Loucy (cell line): ENCODE results near the gene ZC3H14.

ENCODE experiments used
- H2AFZ ChIP-seq: fragments of 200-600 bp; sonication (generic); 2 replicates; pipeline ENCODE4 v1.6.0; 2016; ENCODE audit warnings: antibody characterized with exemption, mild to moderate bottlenecking, low read length, moderate library complexity
- H3F3A ChIP-seq: fragments of 200-600 bp; 2 replicates; pipeline ENCODE4 v1.6.0; 2016; ENCODE audit warnings: antibody characterized with exemption, low read depth, mild to moderate bottlenecking
- H3K27me3 ChIP-seq: fragments of 200-600 bp; sonication (generic); 2 replicates; pipeline ENCODE4 v1.6.1; 2014; ENCODE audit warnings: low read length, mild to moderate bottlenecking; ENCODE audit not compliant: insufficient read depth, poor library complexity, severe bottlenecking
- H3K36me3 ChIP-seq: fragments of 200-600 bp; sonication (generic); 2 replicates; pipeline ENCODE4 v1.6.1; 2016; ENCODE audit warnings: low read length; ENCODE audit not compliant: insufficient read depth
- H3K4me1 ChIP-seq: fragments of 200-600 bp; sonication (generic); 2 replicates; pipeline ENCODE4 v1.5.1; 2014; ENCODE audit warnings: low read length, mild to moderate bottlenecking; ENCODE audit not compliant: insufficient read depth, poor library complexity, severe bottlenecking
- H3K4me2 ChIP-seq: fragments of 200-600 bp; sonication (generic); 2 replicates; pipeline ENCODE4 v1.6.0; 2014; ENCODE audit warnings: antibody characterized with exemption, low read length, low read depth, mild to moderate bottlenecking; ENCODE audit not compliant: poor library complexity, severe bottlenecking
- H3K4me3 ChIP-seq: fragments of 200-600 bp; sonication (generic); 2 replicates; pipeline ENCODE4 v1.5.1; 2014; ENCODE audit warnings: low read length, mild to moderate bottlenecking, mixed read lengths; ENCODE audit not compliant: poor library complexity, severe bottlenecking
- H3K79me2 ChIP-seq: fragments of 200-600 bp; sonication (generic); 2 replicates; pipeline ENCODE4 v1.6.1; 2014; ENCODE audit warnings: low read length; ENCODE audit not compliant: insufficient read depth
- H3K9ac ChIP-seq: fragments of 200-600 bp; sonication (generic); 2 replicates; pipeline ENCODE4 v1.6.0; 2014; ENCODE audit warnings: mild to moderate bottlenecking, low read depth, low read length, moderate library complexity; ENCODE audit not compliant: poor library complexity, severe bottlenecking
- H3K9me2 ChIP-seq: fragments of 200-600 bp; sonication (generic); replicated peaks from 2 replicates; pipeline ENCODE4 v1.6.1; 2016; ENCODE audit warnings: low read depth, low read length, mixed read lengths
- H3K9me3 ChIP-seq: fragments of 200-600 bp; sonication (generic); 2 replicates; pipeline ENCODE4 v1.6.1; 2014; ENCODE audit warnings: mild to moderate bottlenecking, antibody characterized with exemption, low read length, low read depth; ENCODE audit not compliant: insufficient read depth
- H4K20me1 ChIP-seq: fragments of 200-600 bp; sonication (generic); 2 replicates; pipeline ENCODE4 v1.6.0; 2014; ENCODE audit warnings: antibody characterized with exemption, low read length, mild to moderate bottlenecking; ENCODE audit not compliant: insufficient read depth, poor library complexity, severe bottlenecking
- CTCF ChIP-seq: fragments of 200-600 bp; sonication (generic); conservative IDR thresholded peaks from 2 replicates; pipeline ENCODE4 v1.5.1; 2014; ENCODE audit warnings: mild to moderate bottlenecking, antibody characterized with exemption, low read length
- EZH2phosphoT487 ChIP-seq: fragments of 200-600 bp; IDR thresholded peaks from 2 replicates; pipeline ENCODE4 v1.6.1; 2018; ENCODE audit warnings: antibody characterized with exemption, mild to moderate bottlenecking, moderate library complexity, borderline replicate concordance

Gene ZC3H14

GRCh38 chr14:88556581-88556980 is 6.3 kb upstream of the ZC3H14 start:
- Histone ChIP-seq H3K36me3 (no peaks in the 10 kb centered on the region), H3K4me3 (no peak overlapping the region), H3K27me3 (peaks cover 7% of the 10 kb centered on the region), H3K4me1 (peaks cover 4% of the 10 kb centered on the region), H3K79me2 (no peaks in the 10 kb centered on the region), H3K9ac (no peak overlapping the region), H3F3A (no peaks in the 10 kb centered on the region), H3K4me2 (no peak overlapping the region), H3K9me3 (no peaks in the 10 kb centered on the region), H2AFZ (no peak overlapping the region), H4K20me1 (no peaks in the 10 kb centered on the region), H3K9me2 (no peaks in the 10 kb centered on the region)
- no peak for TF ChIP-seq EZH2phosphoT487
- TF ChIP-seq CTCF, result no peak

- TF ChIP-seq EZH2phosphoT487, result no peak
- TF ChIP-seq CTCF, result no peak; the same call in 1 of the 2 replicates
- H2AFZ ChIP-seq, result no peak overlapping the region
These were observed 3.0 kb upstream of the ZC3H14 start for GRCh38 chr14:88559852-88560251.

GRCh38 chr14:88562532-88562830 is 356 bp upstream of the ZC3H14 start:
- H3K4me3 ChIP-seq, result peak overlapping the region; percentile 79
- no peaks in the 10 kb centered on the region for H3K9me2 ChIP-seq
- H4K20me1 ChIP-seq, result peaks cover 13% of the 10 kb centered on the region
- no peaks in the 10 kb centered on the region for H3K9me3 ChIP-seq
- H3K9ac ChIP-seq, result peak overlapping the region; percentile 83
- H3F3A ChIP-seq, result no peaks in the 10 kb centered on the region
- H3K27me3 ChIP-seq, result no peaks in the 10 kb centered on the region
- H3K79me2 ChIP-seq, result peaks cover 30% of the 10 kb centered on the region
- no peaks in the 10 kb centered on the region for H3K36me3 ChIP-seq
- H3K4me1 ChIP-seq, result peaks cover 15% of the 10 kb centered on the region
- peak overlapping the region; percentile 56 for H3K4me2 ChIP-seq
- H2AFZ ChIP-seq, result peak overlapping the region; percentile 83
- TF ChIP-seq EZH2phosphoT487 (no peak), CTCF (no peak)

More at GRCh38 chr14:88559852-88560251, 3.0 kb upstream of the ZC3H14 start:
- Histone ChIP-seq H3K9me3 (no peaks in the 10 kb centered on the region), H3K4me1 (peaks cover 18% of the 10 kb centered on the region), H3F3A (no peaks in the 10 kb centered on the region), H3K9ac (no peak overlapping the region), H3K27me3 (peaks cover 7% of the 10 kb centered on the region), H3K79me2 (peaks cover 20% of the 10 kb centered on the region), H4K20me1 (peaks cover 10% of the 10 kb centered on the region), H3K4me2 (no peak overlapping the region), H3K36me3 (no peaks in the 10 kb centered on the region), H3K4me3 (no peak overlapping the region), H3K9me2 (no peaks in the 10 kb centered on the region)
